Gastrocnemius medialis (tissue), 4 donors: Measurements from ENCODE around the gene ACAD11. TPM values are rescaled to one million over a fixed set of nuclear protein-coding genes. Genes with fewer than 3 reads are reported as not detected.
"Not testable (repeated sequence)": the region's sequence is repeated elsewhere in the genome, so short reads cannot be mapped to it uniquely, and the experiment has no call there.

Source experiments
- ATAC-seq, 2 donors: fragments of 150-250 bp; one replicate each; pipeline ENCODE4 v1.9.1; 2016
- DNase-seq, 2 donors: peaks; one replicate each; pipeline ENCODE4 v3.0.0-alpha.2; 2019
- H3K27ac ChIP-seq, 4 donors: fragments of 200-600 bp; sonication (generic); 1 replicate in 1 of 4; 2 replicates in 3 of 4; pipeline ENCODE4 v1.5.1; 2016 to 2018; ENCODE audit warnings: mild to moderate bottlenecking in 2 of 4, moderate library complexity in 1 of 4
- H3K27me3 ChIP-seq, 3 donors: fragments of 200-600 bp; sonication (generic) in 2 of 3; 1 replicate in 1 of 3; 2 replicates in 2 of 3; pipeline versions ENCODE4 v1.5.1 to v1.6.0; 2016 to 2019; ENCODE audit warnings: mild to moderate bottlenecking in 1 of 3, moderate library complexity in 1 of 3
- H3K36me3 ChIP-seq, 2 donors: fragments of 200-600 bp; sonication (generic) in 1 of 2; one replicate each; pipeline ENCODE4 v1.5.1; 2017 to 2018
- H3K4me1 ChIP-seq, 2 donors: fragments of 200-600 bp; sonication (generic) in 1 of 2; one replicate each; pipeline ENCODE4 v1.5.1; 2016 to 2017; ENCODE audit warnings: mild to moderate bottlenecking in 2 of 2
- H3K4me3 ChIP-seq, 4 donors: fragments of 200-600 bp; sonication (generic) in 3 of 4; 1 replicate in 1 of 4; 2 replicates in 3 of 4; pipeline ENCODE4 v1.5.1; 2016 to 2019; ENCODE audit warnings: mild to moderate bottlenecking in 2 of 4
- H3K9me3 ChIP-seq, 3 donors: fragments of 200-600 bp; sonication (generic) in 2 of 3; 1 replicate in 1 of 3; 2 replicates in 2 of 3; pipeline ENCODE4 v1.5.1; 2016 to 2019
- CTCF ChIP-seq, 5 experiments: fragments of 450-650 bp in 3 of 5; fragments of 200-600 bp in 2 of 5; sonication (generic) in 2 of 5; IDR thresholded peaks in 4 of 5; conservative IDR thresholded peaks in 1 of 5; 1 replicate in 4 of 5; 2 replicates in 1 of 5; pipeline ENCODE4 v1.5.1; 2016 to 2019; ENCODE audit warnings: antibody characterized with exemption in 5 of 5, mild to moderate bottlenecking in 3 of 5, moderate library complexity in 3 of 5
- POLR2A ChIP-seq, 2 donors: fragments of 450-650 bp; IDR thresholded peaks; one replicate each; pipeline ENCODE4 v1.6.1; 2017; ENCODE audit warnings: antibody characterized with exemption in 2 of 2, mild to moderate bottlenecking in 2 of 2, moderate library complexity in 2 of 2
- in situ Hi-C, 4 donors: fragments of 200-750 bp; cut with MboI; loops; one replicate each; pipeline versions ENCODE4 v1.15.0 to v1.8.0; 2017; ENCODE audit warnings: low sequenced_read_pairs in 4 of 4
- intact Hi-C: fragments of 100-400 bp; cut with DNase I; formaldehyde crosslinking; loops from one replicate; pipeline ENCODE4 v1.15.1; 2023; ENCODE audit warnings: low total_unique reads
- total RNA-seq, 4 donors: library from RNA; depleted of rRNA; stranded (reverse); fragments of >200 nt; gene quantifications; one replicate each; pipeline versions ENCODE4 v1.1.0 to v1.2.3, GENCODE V29; 2016

ACAD11 gene
- total RNA-seq, 4 donors from 2014 or later = 2.2 to 12.4 (median 4.4) TPM

DNA sequence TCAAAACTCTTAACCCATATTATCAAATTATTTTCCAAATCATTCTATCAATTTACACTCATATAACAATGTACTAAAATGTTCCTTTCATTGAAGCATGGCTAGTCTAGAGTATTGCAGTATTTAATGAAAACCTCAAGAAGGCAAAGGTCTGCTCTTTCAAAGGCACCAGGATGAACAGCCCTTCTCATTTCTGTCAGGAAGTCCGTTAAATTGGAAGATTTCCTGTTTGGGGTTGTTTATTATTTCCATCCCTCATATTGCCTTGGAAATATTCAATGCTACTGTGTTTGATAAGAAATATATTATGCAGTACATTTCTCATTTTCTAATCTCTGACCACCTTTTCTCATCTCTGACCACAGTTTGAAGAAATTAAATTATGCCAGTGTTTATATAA is 37.5 kb downstream of the ACAD11 start:
- TF ChIP-seq POLR2A (IDR thresholded peaks at IDR 0.05) (no peak), CTCF (IDR thresholded peaks at IDR 0.05 in 4 of 5, conservative IDR thresholded peaks at IDR 0.05 in 1 of 5) (no peak)
- H3K9me3 ChIP-seq = no peaks in the 10 kb centered on the region
- no peak overlapping the region for H3K4me3 ChIP-seq
- DNase-seq (no peak), ATAC-seq (no peak)
- in situ Hi-C loops = no loop called here
- intact Hi-C loops = no loop called here
- H3K27ac ChIP-seq = no peak overlapping the region
- H3K27me3 ChIP-seq = no peaks in the 10 kb centered on the region
- peaks cover 0 to 35% of the 10 kb centered on the region in 2 donors for H3K36me3 ChIP-seq
- no peaks in the 10 kb centered on the region for H3K4me1 ChIP-seq

DNA sequence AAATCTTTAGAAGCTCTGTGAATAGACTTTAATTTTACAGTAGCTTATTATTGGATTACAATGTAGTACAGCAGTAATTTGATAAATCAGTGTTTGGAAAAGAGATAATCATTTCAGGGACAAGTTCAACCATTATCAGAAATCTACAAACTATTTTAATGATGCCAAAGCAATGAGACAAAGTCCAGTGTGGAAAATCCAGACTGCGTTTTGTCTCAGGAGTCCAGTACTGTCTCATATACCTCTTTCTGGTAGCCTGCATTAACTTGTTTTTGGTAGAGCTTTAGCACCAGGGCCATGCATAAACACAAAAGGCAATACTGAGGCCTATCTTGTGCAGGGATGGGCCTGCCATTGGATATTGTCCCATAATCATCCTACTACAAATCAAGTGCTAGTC is 42.8 kb downstream of the ACAD11 start:
- H3K36me3 ChIP-seq = peaks cover 0 to 19% of the 10 kb centered on the region in 2 donors
- in situ Hi-C loops = no loop called here
- H3K9me3 ChIP-seq = no peaks in the 10 kb centered on the region
- ATAC-seq = no peak
- no peaks in the 10 kb centered on the region for H3K4me1 ChIP-seq
- H3K4me3 ChIP-seq = no peak overlapping the region
- no peak overlapping the region for H3K27ac ChIP-seq
- TF ChIP-seq POLR2A (IDR thresholded peaks at IDR 0.05) (no peak), CTCF (IDR thresholded peaks at IDR 0.05 in 4 of 5, conservative IDR thresholded peaks at IDR 0.05 in 1 of 5) (no peak)
- H3K27me3 ChIP-seq = no peaks in the 10 kb centered on the region
- DNase-seq = no peak
- intact Hi-C loops = no loop called here

DNA sequence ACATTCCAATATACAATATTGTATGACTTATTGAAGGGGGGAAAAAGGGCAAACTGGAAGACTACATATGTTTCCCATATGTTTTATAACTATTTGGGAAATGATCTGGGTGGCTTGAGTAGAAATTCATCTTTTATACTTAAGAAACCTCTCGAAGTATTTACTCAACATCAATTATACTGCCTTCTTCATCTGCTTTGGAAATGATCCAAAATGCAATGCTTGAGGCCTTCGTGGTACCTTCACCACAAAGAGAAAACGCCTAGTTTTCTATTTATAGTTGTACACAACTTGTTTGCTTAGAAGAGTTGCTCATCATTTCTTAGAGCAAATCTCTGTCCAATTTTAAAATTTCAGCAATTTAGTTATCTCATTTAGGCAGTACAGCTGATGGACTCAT is 43.7 kb downstream of the ACAD11 start:
- intact Hi-C loops (no loop called here), in situ Hi-C loops (no loop called here)
- Histone ChIP-seq H3K9me3 (no peaks in the 10 kb centered on the region), H3K27me3 (no peaks in the 10 kb centered on the region), H3K36me3 (peaks cover 0 to 14% of the 10 kb centered on the region in 2 donors), H3K27ac (no peak overlapping the region), H3K4me1 (no peaks in the 10 kb centered on the region), H3K4me3 (no peak overlapping the region)
- ATAC-seq (no peak), DNase-seq (no peak)
- TF ChIP-seq CTCF (IDR thresholded peaks at IDR 0.05 in 4 of 5, conservative IDR thresholded peaks at IDR 0.05 in 1 of 5) (no peak), POLR2A (IDR thresholded peaks at IDR 0.05) (no peak)

DNA sequence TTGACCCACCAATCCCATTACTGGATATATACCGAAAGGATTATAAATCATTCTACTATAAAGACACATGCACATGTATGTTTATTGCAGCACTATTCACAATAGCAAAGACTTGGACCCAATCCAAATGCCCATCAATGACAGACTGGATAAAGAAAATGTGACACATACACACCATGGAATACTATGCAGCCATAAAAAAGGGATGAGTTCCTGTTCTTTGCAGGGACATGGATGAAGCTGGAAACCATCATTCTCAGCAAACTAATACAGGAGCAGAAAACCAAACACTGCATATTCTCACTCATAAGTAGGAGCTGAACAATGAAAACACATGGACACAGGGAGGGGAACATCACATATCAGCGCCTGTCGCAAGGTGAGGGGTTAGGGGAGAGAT is 44.3 kb downstream of the ACAD11 start:
- in situ Hi-C loops, H3K4me3 ChIP-seq, H3K27ac ChIP-seq, H3K9me3 ChIP-seq, H3K4me1 ChIP-seq, ATAC-seq, DNase-seq, H3K27me3 ChIP-seq, intact Hi-C loops: not testable (repeated sequence)
- H3K36me3 ChIP-seq = peaks cover 0 to 10% of the 10 kb centered on the region in 2 donors

- H3K27me3 ChIP-seq, in situ Hi-C loops, DNase-seq, ATAC-seq, H3K4me1 ChIP-seq, H3K9me3 ChIP-seq, intact Hi-C loops, H3K4me3 ChIP-seq, H3K27ac ChIP-seq: not testable (repeated sequence)
- peaks cover 3 to 11% of the 10 kb centered on the region in 2 donors for H3K36me3 ChIP-seq
These were observed 53.0 kb downstream of the ACAD11 start for GRCh38 chr3:132606620-132607019.

- Histone ChIP-seq H3K4me3 (no peak overlapping the region), H3K4me1 (no peaks in the 10 kb centered on the region), H3K9me3 (no peaks in the 10 kb centered on the region), H3K27ac (no peak overlapping the region), H3K36me3 (peaks cover 3 to 11% of the 10 kb centered on the region in 2 donors), H3K27me3 (no peaks in the 10 kb centered on the region)
- no peak for ATAC-seq
- in situ Hi-C loops (no loop called here), intact Hi-C loops (no loop called here)
- DNase-seq = no peak
- TF ChIP-seq POLR2A (IDR thresholded peaks at IDR 0.05) = no peak
- no peak for TF ChIP-seq CTCF (IDR thresholded peaks at IDR 0.05 in 4 of 5, conservative IDR thresholded peaks at IDR 0.05 in 1 of 5)
These were observed 53.5 kb downstream of the ACAD11 start for GRCh38 chr3:132606085-132606484.
